ENCODE measurements around the gene NUDT8.
"Not testable (repeated sequence)": the region's sequence is repeated elsewhere in the genome, so short reads cannot be mapped to it uniquely, and the experiment has no call there.

Gene NUDT8

GRCh38 chr11:67604815-67605214 is 24.9 kb downstream of the NUDT8 start:
- DNase-seq (ENCODE audit: low read depth in 2 of 2): no peak
- TF ChIP-seq CTCF (IDR thresholded peaks at IDR 0.05; ENCODE audit: low read depth, low read length): no peak
- no peak overlapping the region for H3K4me3 ChIP-seq (replicated peaks in 1 of 2; ENCODE audit: low read depth in 2 of 2, low read length in 2 of 2)

- not testable (repeated sequence) for H3K4me3 ChIP-seq (replicated peaks in 1 of 2; ENCODE audit: low read depth in 2 of 2, low read length in 2 of 2); DNase-seq (ENCODE audit: low read depth in 2 of 2)
These were observed 25.6 kb downstream of the NUDT8 start for GRCh38 chr11:67604119-67604518.

- TF ChIP-seq CTCF (IDR thresholded peaks at IDR 0.05; ENCODE audit: low read depth, low read length): no peak
- H3K4me3 ChIP-seq (replicated peaks in 1 of 2; ENCODE audit: low read depth in 2 of 2, low read length in 2 of 2): no peak overlapping the region
- DNase-seq (ENCODE audit: low read depth in 2 of 2): no peak
These were observed 28.6 kb downstream of the NUDT8 start for GRCh38 chr11:67601098-67601497.

GRCh38 chr11:67600324-67601029 is 29.3 kb downstream of the NUDT8 start:
- H3K4me3 ChIP-seq (replicated peaks in 1 of 2; ENCODE audit: low read depth in 2 of 2, low read length in 2 of 2): no peak overlapping the region
- no peak for TF ChIP-seq CTCF (IDR thresholded peaks at IDR 0.05; ENCODE audit: low read depth, low read length)
- no peak for DNase-seq (ENCODE audit: low read depth in 2 of 2)

- TF ChIP-seq CTCF (IDR thresholded peaks at IDR 0.05; ENCODE audit: low read depth, low read length): no peak
- no peak for DNase-seq (ENCODE audit: low read depth in 2 of 2)
- no peak overlapping the region for H3K4me3 ChIP-seq (replicated peaks in 1 of 2; ENCODE audit: low read depth in 2 of 2, low read length in 2 of 2)
These were observed 30.6 kb downstream of the NUDT8 start for GRCh38 chr11:67599149-67599548.

- DNase-seq (ENCODE audit: low read depth in 2 of 2); H3K4me3 ChIP-seq (replicated peaks in 1 of 2; ENCODE audit: low read depth in 2 of 2, low read length in 2 of 2): not testable (repeated sequence)
These were observed 31.8 kb downstream of the NUDT8 start for GRCh38 chr11:67597963-67598362.

GRCh38 chr11:67597458-67597857 is 32.3 kb downstream of the NUDT8 start:
- DNase-seq (ENCODE audit: low read depth in 2 of 2); H3K4me3 ChIP-seq (replicated peaks in 1 of 2; ENCODE audit: low read depth in 2 of 2, low read length in 2 of 2): not testable (repeated sequence)

- no peak for TF ChIP-seq CTCF (IDR thresholded peaks at IDR 0.05; ENCODE audit: low read depth, low read length)
- H3K4me3 ChIP-seq (replicated peaks in 1 of 2; ENCODE audit: low read depth in 2 of 2, low read length in 2 of 2): no peak overlapping the region
- DNase-seq (ENCODE audit: low read depth in 2 of 2): no peak
These were observed 32.9 kb downstream of the NUDT8 start for GRCh38 chr11:67596753-67597300.
